Measurements from ENCODE around the gene GPNMB.

GRCh38 chr7:23287612-23288011 is 41.0 kb downstream of the GPNMB start:
- TF ChIP-seq, protein P1, sequence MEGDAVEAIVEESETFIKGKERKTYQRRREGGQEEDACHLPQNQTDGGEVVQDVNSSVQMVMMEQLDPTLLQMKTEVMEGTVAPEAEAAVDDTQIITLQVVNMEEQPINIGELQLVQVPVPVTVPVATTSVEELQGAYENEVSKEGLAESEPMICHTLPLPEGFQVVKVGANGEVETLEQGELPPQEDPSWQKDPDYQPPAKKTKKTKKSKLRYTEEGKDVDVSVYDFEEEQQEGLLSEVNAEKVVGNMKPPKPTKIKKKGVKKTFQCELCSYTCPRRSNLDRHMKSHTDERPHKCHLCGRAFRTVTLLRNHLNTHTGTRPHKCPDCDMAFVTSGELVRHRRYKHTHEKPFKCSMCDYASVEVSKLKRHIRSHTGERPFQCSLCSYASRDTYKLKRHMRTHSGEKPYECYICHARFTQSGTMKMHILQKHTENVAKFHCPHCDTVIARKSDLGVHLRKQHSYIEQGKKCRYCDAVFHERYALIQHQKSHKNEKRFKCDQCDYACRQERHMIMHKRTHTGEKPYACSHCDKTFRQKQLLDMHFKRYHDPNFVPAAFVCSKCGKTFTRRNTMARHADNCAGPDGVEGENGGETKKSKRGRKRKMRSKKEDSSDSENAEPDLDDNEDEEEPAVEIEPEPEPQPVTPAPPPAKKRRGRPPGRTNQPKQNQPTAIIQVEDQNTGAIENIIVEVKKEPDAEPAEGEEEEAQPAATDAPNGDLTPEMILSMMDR (IDR thresholded peaks at IDR 0.05), result no peak
- TF ChIP-seq POLR2A (IDR thresholded peaks at IDR 0.05), result no peak
